ENCODE data around the gene VASH1. TPM values are rescaled to one million over a fixed set of nuclear protein-coding genes. Genes with fewer than 3 reads are reported as not detected.

The VASH1 gene
- total RNA-seq, 1 experiment from 2014 or later: 5.2 TPM

- Histone ChIP-seq H3K27ac (ENCODE audit: low read length) (no peak overlapping the region), H3K9me3 (ENCODE audit: control insufficient read depth, insufficient read depth, low read depth, low read length) (no peaks in the 10 kb centered on the region), H3K27me3 (ENCODE audit: control insufficient read depth, insufficient read depth, low read length) (no peaks in the 10 kb centered on the region), H3K4me3 (ENCODE audit: low read depth in 2 of 2, low read length in 2 of 2) (no peak overlapping the region), H3K4me1 (ENCODE audit: control insufficient read depth, insufficient read depth, low read length) (no peaks in the 10 kb centered on the region), H3K36me3 (ENCODE audit: control insufficient read depth, insufficient read depth, low read length) (peaks cover 6% of the 10 kb centered on the region; the same call in 1 of the 2 replicates)
- BruUV-seq (replicated peaks): no TSS peak
- in situ Hi-C loops (cut with HindIII; ENCODE audit: low pct_unique_long_range_greater_than_20kb, low sequenced_read_pairs): no loop called here
- ChIA-PET POLR2A (no interaction called here), CTCF (no interaction called here)
- no peak for TF ChIP-seq TCF7L2 (IDR thresholded peaks at IDR 0.05; ENCODE audit: low read depth, low read length)
- ATAC-seq (no peak), DNase-seq (ENCODE audit: low read depth, low spot score) (no peak)
- intact Hi-C loops (cut with micrococcal nuclease; ENCODE audit: unreplicated experiment): no loop called here
Observed at GRCh38 chr14:76806446-76806845, 45.2 kb downstream of the VASH1 start.

GRCh38 chr14:76808011-76808410 lies 46.7 kb downstream of the VASH1 start:
- in situ Hi-C loops (cut with HindIII; ENCODE audit: low pct_unique_long_range_greater_than_20kb, low sequenced_read_pairs) (no loop called here), intact Hi-C loops (cut with micrococcal nuclease; ENCODE audit: unreplicated experiment) (no loop called here)
- ATAC-seq (no peak), DNase-seq (ENCODE audit: low read depth, low spot score) (no peak)
- no peak overlapping the region for H3K4me3 ChIP-seq (ENCODE audit: low read depth in 2 of 2, low read length in 2 of 2)
- no TSS peak for BruUV-seq (replicated peaks)
- H3K9me3 ChIP-seq (ENCODE audit: control insufficient read depth, insufficient read depth, low read depth, low read length): no peaks in the 10 kb centered on the region
- H3K27me3 ChIP-seq (ENCODE audit: control insufficient read depth, insufficient read depth, low read length): no peaks in the 10 kb centered on the region
- H3K27ac ChIP-seq (ENCODE audit: low read length): no peak overlapping the region
- ChIA-PET POLR2A (no interaction called here), CTCF (no interaction called here)
- H3K36me3 ChIP-seq (ENCODE audit: control insufficient read depth, insufficient read depth, low read length): peaks cover 6% of the 10 kb centered on the region
- H3K4me1 ChIP-seq (ENCODE audit: control insufficient read depth, insufficient read depth, low read length): peaks cover 5% of the 10 kb centered on the region; the same call in 1 of the 2 replicates
- TF ChIP-seq REST (IDR thresholded peaks at IDR 0.05; ENCODE audit: insufficient read depth in 1 of 2, low read depth in 2 of 2, low read length in 1 of 2) (no peak), POLR2AphosphoS5 (IDR thresholded peaks at IDR 0.05; ENCODE audit: low read depth, low read length) (no peak), TCF7L2 (IDR thresholded peaks at IDR 0.05; ENCODE audit: low read depth, low read length) (no peak), SIN3A (IDR thresholded peaks at IDR 0.05; ENCODE audit: borderline replicate concordance, insufficient read depth, low read depth, low read length) (no peak), CTCF (IDR thresholded peaks at IDR 0.05) (no peak)

GRCh38 chr14:76808990-76809389 lies 47.7 kb downstream of the VASH1 start:
- BruUV-seq (replicated peaks): no TSS peak
- POLR2A ChIA-PET: no interaction called here
- Histone ChIP-seq H3K4me1 (ENCODE audit: control insufficient read depth, insufficient read depth, low read length) (peaks cover 8% of the 10 kb centered on the region; the same call in 1 of the 2 replicates), H3K27ac (ENCODE audit: low read length) (no peak overlapping the region), H3K27me3 (ENCODE audit: control insufficient read depth, insufficient read depth, low read length) (no peaks in the 10 kb centered on the region), H3K9me3 (ENCODE audit: control insufficient read depth, insufficient read depth, low read depth, low read length) (no peaks in the 10 kb centered on the region), H3K4me3 (ENCODE audit: low read depth in 2 of 2, low read length in 2 of 2) (no peak overlapping the region), H3K36me3 (ENCODE audit: control insufficient read depth, insufficient read depth, low read length) (peaks cover 6% of the 10 kb centered on the region)
- ATAC-seq: no peak
- in situ Hi-C loops (cut with HindIII; ENCODE audit: low pct_unique_long_range_greater_than_20kb, low sequenced_read_pairs): no loop called here
- no peak for DNase-seq (ENCODE audit: low read depth, low spot score)
- intact Hi-C loops (cut with micrococcal nuclease; ENCODE audit: unreplicated experiment): no loop called here
- CTCF ChIA-PET: no interaction called here
- TF ChIP-seq CTCF (IDR thresholded peaks at IDR 0.05) (no peak), SIN3A (IDR thresholded peaks at IDR 0.05; ENCODE audit: borderline replicate concordance, insufficient read depth, low read depth, low read length) (no peak), TCF7L2 (IDR thresholded peaks at IDR 0.05; ENCODE audit: low read depth, low read length) (no peak), POLR2AphosphoS5 (IDR thresholded peaks at IDR 0.05; ENCODE audit: low read depth, low read length) (no peak), REST (IDR thresholded peaks at IDR 0.05; ENCODE audit: insufficient read depth in 1 of 2, low read depth in 2 of 2, low read length in 1 of 2) (no peak)
